Activated naive CD4-positive, alpha-beta T cell treated with anti-CD3 and anti-CD28 coated beads, Interleukin-2, amount 10 ng/mL, durations not matched to agents 5 hours and 36 hours (primary cell): ENCODE measurements around the gene RWDD2A. TPM values are rescaled to one million over a fixed set of nuclear protein-coding genes. Genes with fewer than 3 reads are reported as not detected.

Experiments
- total RNA-seq, 2 experiments: library from RNA; stranded (reverse); gene quantifications; one replicate each; pipeline ENCODE4 v1.2.3, GENCODE V29; 2021

Gene RWDD2A
- total RNA-seq = 1 to 10 TPM; 1.6 to 2.1 TPM

DNA sequence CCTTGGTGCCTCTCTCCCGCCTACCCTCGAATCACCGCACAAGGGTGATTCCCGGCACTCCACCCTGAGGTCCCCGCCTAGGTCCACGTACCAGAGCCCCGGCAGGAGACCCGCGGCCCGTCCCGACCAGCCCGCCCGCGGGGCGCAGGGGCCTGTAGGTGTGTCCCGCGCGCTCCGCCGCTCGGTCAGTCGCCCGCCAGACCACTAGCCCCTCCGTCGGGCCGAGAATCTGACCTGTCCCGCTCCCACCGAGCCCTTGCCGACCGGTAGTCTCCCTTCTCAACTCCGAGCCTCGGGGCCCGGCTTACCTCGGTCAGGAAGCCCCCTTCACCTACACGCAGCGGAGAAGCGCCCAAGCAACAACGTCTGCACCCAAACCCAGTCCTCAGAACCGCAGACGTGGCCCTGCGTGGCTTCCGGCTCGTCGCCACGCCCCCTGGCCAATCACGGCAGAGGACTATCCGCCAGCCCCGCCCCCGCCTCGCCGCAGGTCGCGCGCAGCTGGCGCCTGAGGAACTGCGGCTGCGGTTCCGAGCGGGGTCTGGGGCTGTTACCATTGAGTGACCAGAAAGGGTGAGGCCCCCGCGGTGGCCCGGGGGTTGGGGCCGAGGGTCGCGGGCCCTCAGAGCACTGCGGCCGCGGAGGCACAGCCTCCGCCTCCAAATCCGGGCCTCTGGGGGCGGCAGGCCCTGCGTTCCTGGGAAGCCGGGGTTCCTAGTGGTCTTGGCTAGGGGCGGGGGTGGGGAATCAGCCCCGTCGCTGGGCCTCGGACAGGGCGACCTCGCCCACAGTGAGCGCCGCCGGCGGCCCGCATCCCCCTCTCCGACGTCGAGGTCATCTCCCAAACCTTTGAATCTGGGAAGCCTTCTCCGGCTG is at the start of gene RWDD2A, which contains the start of gene PGM3:
Gene RWDD2A (plus strand): TSS at position 487 of the 876 bp plus-strand sequence. CDS start 1,095 bp downstream, outside the sequence.
Gene PGM3 (minus strand): TSS at position 395 of the 876 bp plus-strand sequence. CDS start 2,253 bp downstream, outside the sequence.

Other genes with a start within 250 kb of the RWDD2A start
- gene UBE3D, start 127.5 kb upstream of the RWDD2A start, total RNA-seq = 1 to 10 TPM; 4.3 to 5.1 TPM
- gene DOP1A, start 125.7 kb upstream of the RWDD2A start, total RNA-seq = 10 to 100 TPM; 16.5 to 19.2 TPM
- gene PGM3, start 92 bp upstream of the RWDD2A start, total RNA-seq = 10 to 100 TPM; 15.1 to 17.3 TPM
- gene ME1, start 237.7 kb downstream of the RWDD2A start, total RNA-seq = not detected